Left lung (tissue), 8 donors: Measurements from ENCODE around the gene LAMA1. TPM values are rescaled to one million over a fixed set of nuclear protein-coding genes. Genes with fewer than 3 reads are reported as not detected.

Source experiments
- polyA plus RNA-seq, 6 donors: library from polyadenylated mRNA; unstranded; fragments of 120-200 nt; gene quantifications; one replicate each; pipeline ENCODE4 v1.2.1, GENCODE V29; 2013; ENCODE audit not compliant: insufficient read length in 6 of 6
- total RNA-seq, 2 donors: library from RNA; stranded (reverse); fragmentation: NEBNext Ultra II Directional; extraction: Animal tissue kit (Norgen Biotek cat#: 25700); gene quantifications; one replicate each; pipeline ENCODE4 v1.2.1, GENCODE V29; 2021
- donor health status: DM: no; HTN: yes; CAD: no.
- donor health status: DM: no; HTN: no; CAD: no.

The LAMA1 gene
- total and polyA plus RNA-seq, 8 donors = 2.4 to 22.9 (median 11.6) TPM

Other genes starting within 250 kb of the LAMA1 start
- not detected for gene LRRC30, start 113.3 kb upstream of the LAMA1 start, total RNA-seq
- gene LRRC30, start 113.3 kb upstream of the LAMA1 start, polyA plus RNA-seq = not detected